GM13976 (cell line): ENCODE measurements around the gene MDM2.
"Not testable (repeated sequence)": the region's sequence is repeated elsewhere in the genome, so short reads cannot be mapped to it uniquely, and the experiment has no call there.

Source experiments
- DNase-seq: peaks from one replicate; pipeline ENCODE4 v3.0.0; 2012; ENCODE audit warnings: low spot score
- CTCF ChIP-seq: IDR thresholded peaks from 2 replicates; pipeline ENCODE4 v1.5.1; 2012; ENCODE audit warnings: borderline replicate concordance, mild to moderate bottlenecking; ENCODE audit not compliant: insufficient read depth; ENCODE audit errors: extremely low read depth, missing control alignments, control extremely low read depth
- in situ Hi-C: fragments of 300-500 bp; cut with MboI; formaldehyde crosslinking; loops from one replicate; pipeline ENCODE4 v1.12.0; 2022; ENCODE audit warnings: low sequenced_read_pairs, mixed read lengths, inconsistent platforms; ENCODE audit not compliant: unreplicated experiment

Gene MDM2

GRCh38 chr12:68812553-68813241, 4.7 kb downstream of the MDM2 start:
- in situ Hi-C loops: no loop called here
- DNase-seq: no peak

DNA sequence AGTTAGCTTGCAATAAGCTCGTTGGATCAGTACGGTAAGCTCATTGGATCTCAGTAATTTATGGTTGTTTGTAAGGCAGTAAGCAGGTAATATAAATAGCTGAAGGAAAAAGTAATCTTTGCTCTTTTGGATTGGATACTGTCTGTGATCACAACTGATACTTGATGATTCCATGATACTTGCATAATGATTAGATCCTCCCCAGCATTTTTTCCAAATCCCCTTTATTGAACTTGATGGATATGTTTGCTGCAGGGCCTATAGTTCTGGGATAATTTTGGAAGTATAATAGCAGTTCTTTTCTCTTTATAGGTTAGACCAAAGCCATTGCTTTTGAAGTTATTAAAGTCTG, 5.2 kb downstream of the MDM2 start:
- no peak for DNase-seq
- TF ChIP-seq CTCF: no peak
- in situ Hi-C loops: no loop called here

More at GRCh38 chr12:68812553-68813241, 4.7 kb downstream of the MDM2 start:
- no peak for TF ChIP-seq CTCF

- in situ Hi-C loops: no loop called here
- no peak for DNase-seq
- TF ChIP-seq CTCF: no peak
Measured at GRCh38 chr12:68814490-68815231, 6.7 kb downstream of the MDM2 start.

DNA sequence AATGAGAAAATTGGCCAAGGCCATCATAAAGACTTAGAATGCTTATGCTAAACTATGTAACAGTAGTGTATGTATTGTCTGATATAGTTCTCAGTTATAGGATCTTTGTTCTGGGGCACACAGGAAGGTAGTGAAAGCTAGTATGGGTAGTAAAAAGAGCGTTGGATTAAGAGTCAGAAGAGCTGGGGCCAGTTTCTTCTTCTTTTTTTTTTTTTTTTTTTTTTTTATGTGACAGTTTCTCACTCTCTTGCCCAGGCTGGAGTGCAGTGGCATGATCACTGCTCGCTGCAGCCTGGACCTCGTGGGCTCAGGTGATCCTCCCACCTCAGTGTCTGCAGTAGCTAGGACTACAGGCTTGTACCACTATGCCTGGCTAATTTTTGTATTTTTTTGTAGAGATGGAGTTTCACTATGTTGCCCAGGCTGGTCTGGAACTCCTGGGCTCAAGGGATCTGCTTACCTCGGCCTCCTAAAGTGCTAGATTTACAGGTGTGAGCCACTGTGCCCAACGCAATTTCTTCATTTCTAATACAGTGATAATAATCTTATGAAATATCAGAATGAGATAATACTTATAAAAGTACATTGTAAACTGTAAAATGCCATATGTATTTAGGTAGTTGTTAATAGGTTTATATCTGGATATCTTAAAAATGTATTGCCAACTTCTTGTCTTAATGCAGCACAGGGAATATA, 7.4 kb downstream of the MDM2 start:
- in situ Hi-C loops: no loop called here
- TF ChIP-seq CTCF: no peak
- DNase-seq: no peak

- in situ Hi-C loops: no loop called here
- no peak for TF ChIP-seq CTCF
- DNase-seq: no peak
Measured at GRCh38 chr12:68815928-68816800, 8.2 kb downstream of the MDM2 start.

DNA sequence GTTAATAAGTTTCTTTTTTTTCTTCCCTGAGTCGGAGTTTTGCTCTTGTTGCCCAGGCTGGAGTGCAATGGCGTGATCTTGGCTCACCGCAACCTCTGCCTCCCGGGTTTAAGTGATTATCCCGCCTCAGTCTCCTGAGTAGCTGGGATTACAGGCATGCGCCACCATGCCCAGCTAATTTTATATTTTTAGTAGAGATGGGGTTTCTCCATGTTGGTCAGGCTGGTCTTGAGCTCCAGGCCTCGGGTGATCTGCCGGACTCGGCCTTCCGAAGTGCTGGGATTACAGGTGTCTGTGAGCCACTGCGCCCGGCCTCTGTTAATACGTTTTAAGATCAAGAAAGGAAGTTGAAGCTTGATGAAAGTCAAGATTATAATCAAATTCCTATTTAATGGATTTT, 11.5 kb downstream of the MDM2 start:
- in situ Hi-C loops, DNase-seq: not testable (repeated sequence)
